K562 (cell line): ENCODE results near the gene ABCA7. TPM values are rescaled to one million over a fixed set of nuclear protein-coding genes. Genes with fewer than 3 reads are reported as not detected.

ENCODE experiments used
- ARID2 ChIP-seq: fragments of 450-650 bp; IDR thresholded peaks from 2 replicates; pipeline ENCODE4 v1.6.1; 2017; ENCODE audit warnings: antibody characterized with exemption, mild to moderate bottlenecking
- BCLAF1 ChIP-seq, 2 experiments: fragments of 450-650 bp in 1 of 2; IDR thresholded peaks; 2 replicates each; pipeline ENCODE4 v1.6.1; 2011 to 2017; ENCODE audit warnings: low read depth in 2 of 2, antibody characterized with exemption in 1 of 2, borderline replicate concordance in 1 of 2, low read length in 1 of 2, mild to moderate bottlenecking in 1 of 2, mixed read lengths in 1 of 2; ENCODE audit not compliant: control insufficient read depth in 1 of 2
- C11orf30 ChIP-seq: fragments of 450-650 bp; IDR thresholded peaks from 2 replicates; pipeline ENCODE4 v1.6.1; 2016; ENCODE audit warnings: low read depth, mild to moderate bottlenecking
- CREBBP ChIP-seq: IDR thresholded peaks from one replicate; pipeline ENCODE4 v1.6.1; 2012; ENCODE audit warnings: low read depth, mild to moderate bottlenecking, control low read depth, inconsistent platforms, low read length
- DIDO1 ChIP-seq: fragments of 450-650 bp; IDR thresholded peaks from 2 replicates; pipeline ENCODE4 v1.6.1; 2016; ENCODE audit warnings: low read depth, missing biosample characterization, missing genetic modification characterization
- ETS1 ChIP-seq: conservative IDR thresholded peaks from 2 replicates; pipeline ENCODE4 v1.6.1; 2011; ENCODE audit warnings: low read depth, mild to moderate bottlenecking, low read length; ENCODE audit not compliant: control insufficient read depth
- FOXA3 ChIP-seq, 2 experiments: fragments of 450-650 bp in 1 of 2; sonication (generic) in 1 of 2; formaldehyde crosslinking; IDR thresholded peaks in 1 of 2; conservative IDR thresholded peaks in 1 of 2; 2 replicates each; pipeline versions ENCODE4 v1.4.0 to v1.8.0; 2020 to 2022; ENCODE audit warnings: mild to moderate bottlenecking in 2 of 2, missing genetic modification reagents in 1 of 2
- JUNB ChIP-seq: fragments of 450-650 bp; formaldehyde crosslinking; conservative IDR thresholded peaks from 2 replicates; pipeline ENCODE4 v1.4.0; 2020; ENCODE audit warnings: mild to moderate bottlenecking
- KLF6 ChIP-seq: fragments of 250-450 bp; sonication (Bioruptor Pico); IDR thresholded peaks from 2 replicates; pipeline ENCODE4 v1.4.0; 2020; ENCODE audit warnings: mild to moderate bottlenecking, moderate library complexity, borderline replicate concordance
- MAFF ChIP-seq: IDR thresholded peaks from 2 replicates; pipeline ENCODE4 v1.6.1; 2012; ENCODE audit warnings: low read length, improper control_type of control experiment
- NONO ChIP-seq, 2 experiments: fragments of 200-400 bp in 1 of 2; fragments of 450-650 bp in 1 of 2; formaldehyde crosslinking in 1 of 2; IDR thresholded peaks; 2 replicates each; pipeline ENCODE4 v1.6.1; 2017; ENCODE audit warnings: low read depth in 2 of 2, mild to moderate bottlenecking in 2 of 2, moderate library complexity in 2 of 2, low read length in 1 of 2
- POLR2AphosphoS5 ChIP-seq: IDR thresholded peaks from 2 replicates; pipeline ENCODE4 v1.6.1; 2011; ENCODE audit warnings: mild to moderate bottlenecking, low read depth, low read length, moderate library complexity; ENCODE audit not compliant: control insufficient read depth, insufficient read depth
- SMARCA5 ChIP-seq: fragments of 450-650 bp; IDR thresholded peaks from 2 replicates; pipeline ENCODE4 v1.6.1; 2016
- SUPT5H ChIP-seq: fragments of 450-650 bp; IDR thresholded peaks from 2 replicates; pipeline ENCODE4 v1.6.1; 2016
- TEAD4 ChIP-seq, 2 experiments: sonication (generic) in 1 of 2; formaldehyde crosslinking in 1 of 2; IDR thresholded peaks; 2 replicates each; pipeline versions ENCODE4 v1.6.1 to v1.8.0; 2012 to 2022; ENCODE audit warnings: borderline replicate concordance in 1 of 2, inconsistent platforms in 1 of 2, low read length in 1 of 2, mild to moderate bottlenecking in 1 of 2, missing genetic modification reagents in 1 of 2
- ZBTB49 ChIP-seq: sonication (generic); formaldehyde crosslinking; IDR thresholded peaks from 2 replicates; pipeline ENCODE4 v1.8.0; 2022; ENCODE audit warnings: missing genetic modification reagents, mild to moderate bottlenecking, borderline replicate concordance
- ZNF217 ChIP-seq: sonication (generic); formaldehyde crosslinking; IDR thresholded peaks from 2 replicates; pipeline ENCODE4 v1.8.0; 2022; ENCODE audit warnings: mild to moderate bottlenecking, missing genetic modification reagents
- ZNF384 ChIP-seq: IDR thresholded peaks from 2 replicates; pipeline ENCODE4 v1.6.1; 2012; ENCODE audit warnings: low read depth, low read length, improper control_type of control experiment
- ZNF75A ChIP-seq: fragments of 450-650 bp; formaldehyde crosslinking; IDR thresholded peaks from 2 replicates; pipeline ENCODE4 v1.4.0; 2020; ENCODE audit warnings: mild to moderate bottlenecking
- ZNF830 ChIP-seq: fragments of 250-450 bp; sonication (Bioruptor Pico); IDR thresholded peaks from 2 replicates; pipeline ENCODE4 v1.5.0; 2021; ENCODE audit warnings: mild to moderate bottlenecking
- ZSCAN32 ChIP-seq: fragments of 450-650 bp; formaldehyde crosslinking; IDR thresholded peaks from 2 replicates; pipeline ENCODE4 v1.4.0; 2020; ENCODE audit warnings: mild to moderate bottlenecking, moderate library complexity
- polyA plus RNA-seq, 8 experiments: library from polyadenylated mRNA; depleted of rRNA in 4 of 8; stranded (reverse) in 5 of 8; unstranded in 3 of 8; fragments of >200 nt; fragmentation: Nextera tagmentation in 2 of 8; fragmentation: Illumina TruSeq in 1 of 8; extraction: Ambion mirVana in 2 of 8; extraction: Trizol in 1 of 8; gene quantifications; 2 replicates each; pipeline versions ENCODE4 v1.2.1 to v1.2.3, GENCODE V29; 2011 to 2014; ENCODE audit warnings: inconsistent platforms in 1 of 8, missing spikeins in 1 of 8
- total RNA-seq, 7 experiments: library from RNA; depleted of rRNA in 6 of 7; stranded (reverse); fragments of >200 nt in 6 of 7; fragmentation: Illumina TruSeq in 2 of 7; extraction: Trizol in 2 of 7; gene quantifications; 2 replicates each; pipeline versions ENCODE4 v1.2.1 to v1.2.3, GENCODE V29; 2011 to 2021; ENCODE audit warnings: low replicate concordance in 1 of 7

ABCA7 gene
- total and polyA plus RNA-seq, 9 of the 15 experiments (the other 6 are each of a cell fraction or from before 2014, with no cell fraction given) = 2.3 to 96.1 (median 31.2) TPM

GRCh38 chr19:1040476-1041271, 767 bp downstream of the ABCA7 start (continued):
- TF ChIP-seq BCLAF1 (IDR thresholded peaks at IDR 0.05; ENCODE audit: borderline replicate concordance in 1 of 2, control insufficient read depth in 1 of 2, low read depth in 2 of 2, low read length in 1 of 2) (no peak), ZBTB49 (CRISPR knock-in tag) (no peak), POLR2AphosphoS5 (peak; percentile 67), ZNF830 (no peak), DIDO1 (tag) (no peak), CREBBP (no peak), ARID2 (no peak), KLF6 (no peak), ZNF384 (no peak), MAFF (no peak; the same call in 1 of the 2 replicates), SUPT5H (no peak), FOXA3 (CRISPR knock-in tag; conservative IDR thresholded peaks at IDR 0.05 in 1 of 2, IDR thresholded peaks at IDR 0.05 in 1 of 2) (no peak), ZNF75A (CRISPR knock-in tag) (no peak), JUNB (CRISPR knock-in tag) (no peak), TEAD4 (IDR thresholded peaks at IDR 0.05; ENCODE audit: low read length) (peak; percentile 58; the same call in 1 of the 2 replicates), TEAD4 (CRISPR knock-in tag; IDR thresholded peaks at IDR 0.05; ENCODE audit: borderline replicate concordance) (no peak), ETS1 (peak; percentile 82; the same call in 1 of the 2 replicates), ZNF217 (no peak), ZSCAN32 (CRISPR knock-in tag) (no peak), NONO (IDR thresholded peaks at IDR 0.05; ENCODE audit: low read depth in 2 of 2, low read length in 1 of 2) (no peak), SMARCA5 (peak; percentile 99), C11orf30 (no peak)
